GM19438 (cell line): ENCODE data around the gene KLF6.
"Not testable (repeated sequence)": the region's sequence is repeated elsewhere in the genome, so short reads cannot be mapped to it uniquely, and the experiment has no call there.

Experiments
- ATAC-seq: cut with Tn5 transposase; IDR thresholded peaks from one replicate; pipeline ENCODE4 v1.9.1; 2021; ENCODE audit warnings: low read depth; ENCODE audit not compliant: unreplicated experiment

The KLF6 gene

DNA sequence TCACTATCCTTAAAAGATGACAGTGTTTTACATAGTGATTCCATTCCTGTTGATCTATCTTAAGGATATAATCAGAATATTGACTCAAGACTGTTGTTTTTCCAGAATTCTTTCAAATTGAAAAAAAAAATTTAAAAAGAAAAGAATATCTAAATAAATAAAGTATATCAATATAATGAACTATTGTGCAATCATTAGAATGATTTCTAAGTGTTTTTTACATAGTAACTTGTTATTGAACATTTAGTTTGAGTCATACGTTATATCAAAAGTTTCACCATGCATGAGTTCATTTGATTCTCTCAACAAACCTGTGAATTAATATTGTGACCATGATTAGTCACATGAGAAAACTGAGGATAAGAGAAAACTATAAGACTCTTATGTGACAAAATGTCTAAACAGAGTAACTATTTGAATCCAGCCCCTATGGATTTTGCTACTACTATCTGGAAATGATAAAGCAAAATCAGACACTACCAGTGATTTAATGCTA lies 46.1 kb downstream of the KLF6 start:
- ATAC-seq = no peak

DNA sequence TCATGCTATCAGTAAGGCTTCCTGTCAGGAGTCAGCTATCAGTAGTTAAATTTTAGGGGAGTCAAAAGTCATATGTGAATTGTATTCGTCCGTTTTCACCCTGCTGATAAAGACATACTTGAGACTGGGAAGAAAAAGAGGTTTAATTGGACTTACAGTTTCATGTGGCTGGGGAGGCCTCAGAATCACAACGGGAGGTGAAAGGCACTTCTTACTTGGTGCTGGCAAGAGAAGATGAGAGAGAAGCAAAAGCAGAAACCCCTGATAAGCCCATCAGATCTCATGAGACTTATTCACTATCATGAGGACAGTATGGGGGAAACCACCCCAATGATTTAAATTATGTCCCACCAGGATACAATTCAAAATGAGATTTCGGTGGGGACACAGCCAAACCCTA lies 47.1 kb downstream of the KLF6 start:
- no peak for ATAC-seq

DNA sequence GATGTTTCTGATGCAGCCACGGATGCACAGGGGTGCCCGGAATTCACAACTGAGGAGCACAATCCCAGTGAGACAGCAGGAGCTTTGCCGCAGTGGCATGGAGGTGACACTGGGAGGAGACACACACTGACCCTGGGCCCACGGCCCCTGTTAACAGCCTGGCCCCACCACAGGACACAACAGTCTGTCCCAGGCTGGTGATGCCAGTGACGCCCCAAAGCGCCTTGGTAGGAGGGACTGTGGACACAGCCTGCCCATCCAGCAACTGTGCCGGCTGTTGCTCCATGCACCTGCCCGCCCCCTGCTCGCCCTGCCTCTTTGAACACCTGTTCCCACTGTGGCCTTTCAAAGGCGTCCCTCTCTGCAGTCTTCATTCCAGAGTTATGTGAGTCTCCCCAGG lies 49.8 kb downstream of the KLF6 start:
- no peak for ATAC-seq

DNA sequence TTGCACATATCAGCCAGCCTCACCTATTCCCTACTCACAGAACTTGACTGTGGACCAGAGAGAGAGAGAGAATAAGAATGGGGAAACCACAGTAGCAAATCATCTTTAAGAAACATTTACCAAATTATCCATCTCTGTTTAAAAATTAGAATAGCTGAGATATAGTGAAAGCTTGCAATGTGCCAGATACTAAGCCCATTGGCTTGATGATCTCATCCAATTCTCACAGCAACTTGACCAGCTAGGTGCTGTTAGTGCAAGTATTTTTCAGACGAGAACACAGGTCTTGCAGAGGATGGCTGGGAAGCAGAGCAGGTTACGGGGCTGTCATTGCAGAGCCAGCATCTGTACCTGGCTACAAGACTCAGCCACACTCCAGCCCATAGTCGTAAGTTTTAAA lies 50.9 kb downstream of the KLF6 start:
- no peak for ATAC-seq

DNA sequence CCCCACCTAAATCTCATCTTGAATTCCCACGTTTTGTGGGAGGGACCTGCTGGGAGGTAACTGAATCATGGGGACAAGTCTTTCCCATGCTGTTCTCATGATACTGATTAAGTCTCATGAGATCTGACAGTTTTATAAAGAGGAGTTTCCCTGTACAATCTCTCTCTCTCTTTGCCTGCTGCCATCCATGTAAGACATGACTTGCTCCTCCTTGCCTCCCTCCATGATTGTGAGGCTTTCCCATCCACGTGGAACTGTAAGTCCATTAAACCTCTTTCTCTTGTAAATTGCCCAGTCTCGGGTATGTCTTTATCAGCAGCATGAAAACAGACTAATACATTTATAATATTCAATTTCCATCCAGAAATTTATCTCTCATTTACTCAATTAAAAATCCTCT lies 52.8 kb downstream of the KLF6 start:
- not testable (repeated sequence) for ATAC-seq

DNA sequence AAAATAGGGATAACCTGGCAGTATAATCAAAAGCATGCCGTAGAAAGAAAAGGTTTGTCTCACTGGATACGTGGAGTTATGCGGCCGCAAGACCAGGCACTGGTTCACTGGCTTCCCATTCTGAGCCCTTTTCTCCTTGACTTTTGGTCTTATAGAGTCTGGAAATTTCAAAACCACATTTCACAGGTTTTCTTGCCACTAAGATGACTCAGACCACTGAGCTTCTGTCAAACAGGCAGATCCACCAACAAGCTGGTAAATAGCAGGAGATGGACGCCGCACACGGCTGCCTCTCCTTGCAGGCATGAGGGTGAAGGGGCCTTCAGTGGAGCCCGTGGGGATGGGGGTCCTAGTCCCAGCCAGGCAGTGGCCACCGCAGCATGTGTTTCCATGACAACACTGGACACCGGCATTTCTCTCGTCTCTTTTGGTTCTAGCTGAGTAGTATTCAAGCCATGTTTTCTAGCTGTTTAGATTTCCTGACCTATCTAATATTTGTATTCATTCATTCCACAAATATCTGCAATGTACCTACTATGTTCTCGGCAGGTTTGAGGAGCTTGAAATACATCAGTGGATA lies 55.5 kb downstream of the KLF6 start:
- no peak for ATAC-seq

DNA sequence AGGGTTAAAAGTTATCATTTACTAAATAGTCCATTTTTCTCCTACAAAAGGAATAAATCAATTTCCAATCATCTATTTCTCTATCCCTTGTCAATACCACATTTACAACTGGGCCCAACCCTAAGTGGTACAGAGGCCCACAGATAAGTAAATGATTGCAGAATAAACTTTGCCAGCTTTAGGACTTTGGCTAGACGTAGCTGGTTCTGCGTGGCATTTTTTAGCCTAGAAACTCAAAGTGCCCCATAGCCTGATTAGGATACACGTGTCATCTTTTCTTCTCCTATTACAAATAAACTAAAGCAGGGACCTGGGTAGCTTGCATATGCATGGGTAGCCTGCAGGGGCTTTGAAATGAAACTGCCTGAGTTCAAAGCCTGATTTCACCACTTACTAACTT lies 56.4 kb downstream of the KLF6 start:
- ATAC-seq = no peak

DNA sequence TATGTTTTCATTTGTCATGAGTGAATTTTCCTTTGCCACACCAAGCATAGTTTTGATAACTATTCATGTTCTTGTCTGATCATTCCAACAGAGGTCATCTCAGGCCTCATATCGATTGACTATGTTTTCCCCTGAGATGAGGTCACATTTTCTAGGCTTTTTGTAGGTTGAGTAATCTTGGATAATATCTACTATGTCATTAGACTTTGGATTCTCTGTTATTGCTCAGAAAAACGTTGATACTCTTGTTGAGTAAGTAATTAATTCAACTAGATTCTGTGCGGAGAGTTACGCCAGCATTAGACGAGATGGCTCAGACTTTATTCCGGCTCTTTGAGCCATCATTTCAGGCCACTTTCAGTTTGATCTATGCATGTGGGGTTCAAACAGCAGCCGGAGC lies 57.7 kb downstream of the KLF6 start:
- ATAC-seq = no peak
